NCI-H1417 treated with DMSO at 0.1 percent for 48 hours (cell line): ENCODE measurements around the gene KIF26B.
"Not testable (repeated sequence)": the region's sequence is repeated elsewhere in the genome, so short reads cannot be mapped to it uniquely, and the experiment has no call there.

ENCODE experiments used
- DNase-seq: peaks from one replicate; lab custom pipeline; 2025; lab: John Stamatoyannopoulos, UW

KIF26B gene

GRCh38 chr1:245651093-245651492 lies 496.3 kb downstream of the KIF26B start:
- DNase-seq = no peak

GRCh38 chr1:245652116-245652515 lies 497.3 kb downstream of the KIF26B start:
- no peak for DNase-seq

GRCh38 chr1:245652660-245653427 lies 498.1 kb downstream of the KIF26B start:
- no peak for DNase-seq

GRCh38 chr1:245654460-245655050 lies 499.8 kb downstream of the KIF26B start:
- no peak for DNase-seq

- DNase-seq = no peak
Observed at GRCh38 chr1:245656189-245656717, 501.5 kb downstream of the KIF26B start.

- no peak for DNase-seq
Observed at GRCh38 chr1:245657371-245657770, 502.6 kb downstream of the KIF26B start.

GRCh38 chr1:245663373-245663772 lies 508.6 kb downstream of the KIF26B start:
- DNase-seq = no peak

- no peak for DNase-seq
Observed at GRCh38 chr1:245663841-245664240, 509.1 kb downstream of the KIF26B start.

- no peak for DNase-seq
Observed at GRCh38 chr1:245666412-245666811, 511.6 kb downstream of the KIF26B start.

- DNase-seq = no peak
Observed at GRCh38 chr1:245671349-245671748, 516.6 kb downstream of the KIF26B start.

- no peak for DNase-seq
Observed at GRCh38 chr1:245671966-245672767, 517.4 kb downstream of the KIF26B start.

GRCh38 chr1:245672836-245673656 lies 518.3 kb downstream of the KIF26B start:
- not testable (repeated sequence) for DNase-seq

- DNase-seq = no peak
Observed at GRCh38 chr1:245673881-245674414, 519.2 kb downstream of the KIF26B start.

GRCh38 chr1:245677461-245678240 lies 522.9 kb downstream of the KIF26B start:
- no peak for DNase-seq

GRCh38 chr1:245678860-245679411 lies 524.2 kb downstream of the KIF26B start:
- DNase-seq = no peak

- no peak for DNase-seq
Observed at GRCh38 chr1:245679821-245680780, 525.3 kb downstream of the KIF26B start.

GRCh38 chr1:245682638-245683628 lies 528.1 kb downstream of the KIF26B start:
- DNase-seq = no peak

- DNase-seq = no peak
Observed at GRCh38 chr1:245683676-245684075, 528.9 kb downstream of the KIF26B start.
